ENCODE data around the gene F8. TPM values are rescaled to one million over a fixed set of nuclear protein-coding genes. Genes with fewer than 3 reads are reported as not detected.

Gene F8
- total and polyA plus RNA-seq, 9 of the 15 experiments (the other 6 are each of a cell fraction or from before 2014, with no cell fraction given), result 0.41 to 3.8 (median 0.91) TPM

DNA sequence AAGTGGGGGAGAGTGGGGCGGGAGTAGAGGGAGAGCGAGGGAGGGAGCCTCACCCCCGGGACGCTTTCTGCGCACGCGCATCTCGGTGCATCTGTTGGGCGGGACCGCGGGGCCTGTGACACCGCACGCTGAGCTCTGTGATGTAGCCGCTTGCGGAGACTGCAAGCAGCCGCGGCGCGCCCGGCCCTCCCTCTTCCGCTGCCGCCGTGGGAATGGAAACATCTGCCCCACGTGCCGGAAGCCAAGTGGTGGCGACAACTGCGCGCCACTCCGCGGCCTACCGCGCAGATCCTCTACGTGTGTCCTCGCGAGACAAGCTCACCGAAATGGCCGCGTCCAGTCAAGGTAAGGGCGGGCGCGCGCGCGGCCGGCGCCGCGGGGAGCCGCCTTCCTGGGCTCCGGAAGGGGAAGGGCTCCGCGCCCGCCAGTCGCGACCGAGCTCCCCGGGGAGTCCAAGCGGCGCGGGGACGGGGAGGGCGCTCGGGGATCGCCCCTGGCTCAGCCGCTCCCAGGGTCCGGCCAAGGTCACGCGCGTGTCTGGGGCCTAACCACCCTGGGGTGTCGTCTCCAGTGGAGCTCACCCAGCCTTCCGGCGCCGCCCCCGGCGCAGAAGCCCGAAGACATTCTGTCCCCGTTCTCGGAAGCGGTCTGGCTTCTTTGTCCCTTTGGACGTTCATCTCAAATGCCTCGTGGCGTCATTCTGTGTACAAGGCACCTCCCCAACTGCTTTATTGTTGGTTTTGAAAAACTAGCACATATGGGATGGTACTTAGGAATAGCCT lies 4.4 kb upstream of the F8 start, which contains the start of gene FUNDC2 (continued):
- TF ChIP-seq, protein P1, sequence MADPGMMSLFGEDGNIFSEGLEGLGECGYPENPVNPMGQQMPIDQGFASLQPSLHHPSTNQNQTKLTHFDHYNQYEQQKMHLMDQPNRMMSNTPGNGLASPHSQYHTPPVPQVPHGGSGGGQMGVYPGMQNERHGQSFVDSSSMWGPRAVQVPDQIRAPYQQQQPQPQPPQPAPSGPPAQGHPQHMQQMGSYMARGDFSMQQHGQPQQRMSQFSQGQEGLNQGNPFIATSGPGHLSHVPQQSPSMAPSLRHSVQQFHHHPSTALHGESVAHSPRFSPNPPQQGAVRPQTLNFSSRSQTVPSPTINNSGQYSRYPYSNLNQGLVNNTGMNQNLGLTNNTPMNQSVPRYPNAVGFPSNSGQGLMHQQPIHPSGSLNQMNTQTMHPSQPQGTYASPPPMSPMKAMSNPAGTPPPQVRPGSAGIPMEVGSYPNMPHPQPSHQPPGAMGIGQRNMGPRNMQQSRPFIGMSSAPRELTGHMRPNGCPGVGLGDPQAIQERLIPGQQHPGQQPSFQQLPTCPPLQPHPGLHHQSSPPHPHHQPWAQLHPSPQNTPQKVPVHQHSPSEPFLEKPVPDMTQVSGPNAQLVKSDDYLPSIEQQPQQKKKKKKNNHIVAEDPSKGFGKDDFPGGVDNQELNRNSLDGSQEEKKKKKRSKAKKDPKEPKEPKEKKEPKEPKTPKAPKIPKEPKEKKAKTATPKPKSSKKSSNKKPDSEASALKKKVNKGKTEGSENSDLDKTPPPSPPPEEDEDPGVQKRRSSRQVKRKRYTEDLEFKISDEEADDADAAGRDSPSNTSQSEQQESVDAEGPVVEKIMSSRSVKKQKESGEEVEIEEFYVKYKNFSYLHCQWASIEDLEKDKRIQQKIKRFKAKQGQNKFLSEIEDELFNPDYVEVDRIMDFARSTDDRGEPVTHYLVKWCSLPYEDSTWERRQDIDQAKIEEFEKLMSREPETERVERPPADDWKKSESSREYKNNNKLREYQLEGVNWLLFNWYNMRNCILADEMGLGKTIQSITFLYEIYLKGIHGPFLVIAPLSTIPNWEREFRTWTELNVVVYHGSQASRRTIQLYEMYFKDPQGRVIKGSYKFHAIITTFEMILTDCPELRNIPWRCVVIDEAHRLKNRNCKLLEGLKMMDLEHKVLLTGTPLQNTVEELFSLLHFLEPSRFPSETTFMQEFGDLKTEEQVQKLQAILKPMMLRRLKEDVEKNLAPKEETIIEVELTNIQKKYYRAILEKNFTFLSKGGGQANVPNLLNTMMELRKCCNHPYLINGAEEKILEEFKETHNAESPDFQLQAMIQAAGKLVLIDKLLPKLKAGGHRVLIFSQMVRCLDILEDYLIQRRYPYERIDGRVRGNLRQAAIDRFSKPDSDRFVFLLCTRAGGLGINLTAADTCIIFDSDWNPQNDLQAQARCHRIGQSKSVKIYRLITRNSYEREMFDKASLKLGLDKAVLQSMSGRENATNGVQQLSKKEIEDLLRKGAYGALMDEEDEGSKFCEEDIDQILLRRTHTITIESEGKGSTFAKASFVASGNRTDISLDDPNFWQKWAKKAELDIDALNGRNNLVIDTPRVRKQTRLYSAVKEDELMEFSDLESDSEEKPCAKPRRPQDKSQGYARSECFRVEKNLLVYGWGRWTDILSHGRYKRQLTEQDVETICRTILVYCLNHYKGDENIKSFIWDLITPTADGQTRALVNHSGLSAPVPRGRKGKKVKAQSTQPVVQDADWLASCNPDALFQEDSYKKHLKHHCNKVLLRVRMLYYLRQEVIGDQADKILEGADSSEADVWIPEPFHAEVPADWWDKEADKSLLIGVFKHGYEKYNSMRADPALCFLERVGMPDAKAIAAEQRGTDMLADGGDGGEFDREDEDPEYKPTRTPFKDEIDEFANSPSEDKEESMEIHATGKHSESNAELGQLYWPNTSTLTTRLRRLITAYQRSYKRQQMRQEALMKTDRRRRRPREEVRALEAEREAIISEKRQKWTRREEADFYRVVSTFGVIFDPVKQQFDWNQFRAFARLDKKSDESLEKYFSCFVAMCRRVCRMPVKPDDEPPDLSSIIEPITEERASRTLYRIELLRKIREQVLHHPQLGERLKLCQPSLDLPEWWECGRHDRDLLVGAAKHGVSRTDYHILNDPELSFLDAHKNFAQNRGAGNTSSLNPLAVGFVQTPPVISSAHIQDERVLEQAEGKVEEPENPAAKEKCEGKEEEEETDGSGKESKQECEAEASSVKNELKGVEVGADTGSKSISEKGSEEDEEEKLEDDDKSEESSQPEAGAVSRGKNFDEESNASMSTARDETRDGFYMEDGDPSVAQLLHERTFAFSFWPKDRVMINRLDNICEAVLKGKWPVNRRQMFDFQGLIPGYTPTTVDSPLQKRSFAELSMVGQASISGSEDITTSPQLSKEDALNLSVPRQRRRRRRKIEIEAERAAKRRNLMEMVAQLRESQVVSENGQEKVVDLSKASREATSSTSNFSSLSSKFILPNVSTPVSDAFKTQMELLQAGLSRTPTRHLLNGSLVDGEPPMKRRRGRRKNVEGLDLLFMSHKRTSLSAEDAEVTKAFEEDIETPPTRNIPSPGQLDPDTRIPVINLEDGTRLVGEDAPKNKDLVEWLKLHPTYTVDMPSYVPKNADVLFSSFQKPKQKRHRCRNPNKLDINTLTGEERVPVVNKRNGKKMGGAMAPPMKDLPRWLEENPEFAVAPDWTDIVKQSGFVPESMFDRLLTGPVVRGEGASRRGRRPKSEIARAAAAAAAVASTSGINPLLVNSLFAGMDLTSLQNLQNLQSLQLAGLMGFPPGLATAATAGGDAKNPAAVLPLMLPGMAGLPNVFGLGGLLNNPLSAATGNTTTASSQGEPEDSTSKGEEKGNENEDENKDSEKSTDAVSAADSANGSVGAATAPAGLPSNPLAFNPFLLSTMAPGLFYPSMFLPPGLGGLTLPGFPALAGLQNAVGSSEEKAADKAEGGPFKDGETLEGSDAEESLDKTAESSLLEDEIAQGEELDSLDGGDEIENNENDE (IDR thresholded peaks at IDR 0.05; ENCODE audit: low read depth, low read length), result no peak
- TF ChIP-seq NRF1 (conservative IDR thresholded peaks at IDR 0.05 in 1 of 2, IDR thresholded peaks at IDR 0.05 in 1 of 2) (peak; percentile 92 to 94), ZNF212 (CRISPR knock-in tag; IDR thresholded peaks at IDR 0.05) (no peak), NUFIP1 (IDR thresholded peaks at IDR 0.05; ENCODE audit: partially characterized antibody) (no peak), SMAD3 (CRISPR knock-in tag; conservative IDR thresholded peaks at IDR 0.05) (no peak), CSDE1 (IDR thresholded peaks at IDR 0.05) (no peak), THRA (IDR thresholded peaks at IDR 0.05) (no peak), YY1 (IDR thresholded peaks at IDR 0.05; ENCODE audit: borderline replicate concordance in 1 of 3, control insufficient read depth in 1 of 3, extremely low read depth in 1 of 3, insufficient read depth in 3 of 3, insufficient read length in 1 of 3, insufficient replicate concordance in 2 of 3, low read depth in 1 of 3, low read length in 2 of 3) (peak; percentile 42 to 87 (median 87)), FOXO4 (CRISPR knock-in tag; IDR thresholded peaks at IDR 0.05) (no peak), HDAC6 (IDR thresholded peaks at IDR 0.05; ENCODE audit: low read depth, low read length) (no peak), SIRT6 (IDR thresholded peaks at IDR 0.05; ENCODE audit: low read depth, low read length) (no peak)

Measured in K562 (cell line).